GM12891 (cell line): ENCODE results near the gene LRRC27.

Experiments
- PAX5 ChIP-seq: IDR thresholded peaks from 2 replicates; pipeline ENCODE4 v1.6.1; 2011; ENCODE audit warnings: low read length, moderate library complexity, mild to moderate bottlenecking; ENCODE audit not compliant: insufficient read depth, severe bottlenecking
- POLR2A ChIP-seq: IDR thresholded peaks from 2 replicates; pipeline ENCODE4 v1.6.1; 2011; ENCODE audit warnings: low read depth, low read length, control low read depth
- POLR2AphosphoS5 ChIP-seq: IDR thresholded peaks from 2 replicates; pipeline ENCODE4 v1.6.1; 2011; ENCODE audit warnings: low read depth, low read length, control low read depth
- POU2F2 ChIP-seq: IDR thresholded peaks from 2 replicates; pipeline ENCODE4 v1.6.1; 2011; ENCODE audit warnings: low read depth, mild to moderate bottlenecking, control low read depth, low read length, moderate library complexity
- SPI1 ChIP-seq: IDR thresholded peaks from 2 replicates; pipeline ENCODE4 v1.6.1; 2011; ENCODE audit warnings: low read depth, low read length, control low read depth
- TAF1 ChIP-seq: IDR thresholded peaks from 2 replicates; pipeline ENCODE4 v1.6.1; 2011; ENCODE audit warnings: low read depth, low read length, control low read depth

GRCh38 chr10:132361581-132362101, 29.6 kb downstream of the LRRC27 start:
- TF ChIP-seq POLR2A (no peak), POU2F2 (no peak), POLR2AphosphoS5 (no peak), SPI1 (no peak), TAF1 (no peak), PAX5 (no peak)
